Prostate gland (tissue), 2 donors: ENCODE data around the gene PTP4A1.

ENCODE experiments used
- CTCF ChIP-seq, 4 experiments: fragments of 200-600 bp in 2 of 4; fragments of 450-650 bp in 2 of 4; sonication (generic) in 2 of 4; IDR thresholded peaks; 1 replicate in 3 of 4; 2 replicates in 1 of 4; pipeline ENCODE4 v1.5.1; 2016 to 2019; ENCODE audit warnings: antibody characterized with exemption in 4 of 4, mild to moderate bottlenecking in 2 of 4, moderate library complexity in 2 of 4
- POLR2A ChIP-seq: fragments of 450-650 bp; IDR thresholded peaks from one replicate; pipeline ENCODE4 v1.6.1; 2016; ENCODE audit warnings: antibody characterized with exemption, mild to moderate bottlenecking
- POLR2AphosphoS5 ChIP-seq: sonication (generic); formaldehyde crosslinking; IDR thresholded peaks from one replicate; pipeline ENCODE4 v1.6.1; 2017; ENCODE audit warnings: antibody characterized with exemption

- TF ChIP-seq CTCF (IDR thresholded peaks at IDR 0.05) (no peak), POLR2AphosphoS5 (no peak), POLR2A (no peak)
These were observed 37.0 kb downstream of the PTP4A1 start for GRCh38 chr6:63609231-63609630.
